Measurements from ENCODE around the gene AP1G2. TPM values are rescaled to one million over a fixed set of nuclear protein-coding genes. Genes with fewer than 3 reads are reported as not detected.
A peak's percentile ranks its signal among the peaks of the same experiment; 100 is the strongest.

The AP1G2 gene
- total and polyA plus RNA-seq, 2 of the 13 experiments (the other 11 are each of a cell fraction or from before 2014, with no cell fraction given): 96.9 to 611 TPM

DNA sequence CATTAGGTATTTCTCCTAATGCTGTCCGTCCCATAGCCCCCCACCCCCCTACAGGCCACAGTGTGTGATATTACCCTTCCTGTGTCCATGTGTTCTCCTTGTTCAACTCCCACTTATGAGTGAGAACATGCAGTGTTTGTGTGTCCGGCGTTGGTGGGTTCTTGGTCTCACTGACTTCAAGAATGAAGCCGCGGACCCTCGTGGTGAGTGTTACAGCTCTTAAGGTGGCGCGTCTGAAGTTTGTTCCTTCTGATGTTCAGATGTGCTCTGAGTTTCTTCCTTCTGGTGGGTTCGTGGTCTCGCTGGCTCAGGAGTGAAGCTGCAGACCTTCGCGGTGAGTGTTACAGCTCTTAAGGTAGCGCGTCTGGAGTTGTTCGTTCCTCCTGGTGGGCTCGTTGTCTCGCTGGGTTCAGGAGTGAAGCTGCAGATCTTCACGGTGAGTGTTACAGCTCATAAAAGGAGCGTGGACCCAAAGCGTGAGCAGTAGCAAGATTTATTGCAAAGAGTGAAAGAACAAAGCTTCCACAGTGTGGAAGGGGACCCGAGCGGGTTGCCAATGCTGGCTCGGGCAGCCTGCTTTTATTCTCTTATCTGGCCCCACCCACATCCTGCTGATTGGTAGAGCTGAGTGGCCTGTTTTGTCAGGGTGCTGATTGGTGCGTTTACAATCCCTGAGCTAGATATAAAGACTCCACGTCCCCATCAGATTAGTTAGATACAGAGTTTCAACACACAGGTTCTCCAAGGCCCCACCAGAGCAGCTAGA lies 16.4 kb upstream of the AP1G2 start (continued):
- TF ChIP-seq, protein P1, sequence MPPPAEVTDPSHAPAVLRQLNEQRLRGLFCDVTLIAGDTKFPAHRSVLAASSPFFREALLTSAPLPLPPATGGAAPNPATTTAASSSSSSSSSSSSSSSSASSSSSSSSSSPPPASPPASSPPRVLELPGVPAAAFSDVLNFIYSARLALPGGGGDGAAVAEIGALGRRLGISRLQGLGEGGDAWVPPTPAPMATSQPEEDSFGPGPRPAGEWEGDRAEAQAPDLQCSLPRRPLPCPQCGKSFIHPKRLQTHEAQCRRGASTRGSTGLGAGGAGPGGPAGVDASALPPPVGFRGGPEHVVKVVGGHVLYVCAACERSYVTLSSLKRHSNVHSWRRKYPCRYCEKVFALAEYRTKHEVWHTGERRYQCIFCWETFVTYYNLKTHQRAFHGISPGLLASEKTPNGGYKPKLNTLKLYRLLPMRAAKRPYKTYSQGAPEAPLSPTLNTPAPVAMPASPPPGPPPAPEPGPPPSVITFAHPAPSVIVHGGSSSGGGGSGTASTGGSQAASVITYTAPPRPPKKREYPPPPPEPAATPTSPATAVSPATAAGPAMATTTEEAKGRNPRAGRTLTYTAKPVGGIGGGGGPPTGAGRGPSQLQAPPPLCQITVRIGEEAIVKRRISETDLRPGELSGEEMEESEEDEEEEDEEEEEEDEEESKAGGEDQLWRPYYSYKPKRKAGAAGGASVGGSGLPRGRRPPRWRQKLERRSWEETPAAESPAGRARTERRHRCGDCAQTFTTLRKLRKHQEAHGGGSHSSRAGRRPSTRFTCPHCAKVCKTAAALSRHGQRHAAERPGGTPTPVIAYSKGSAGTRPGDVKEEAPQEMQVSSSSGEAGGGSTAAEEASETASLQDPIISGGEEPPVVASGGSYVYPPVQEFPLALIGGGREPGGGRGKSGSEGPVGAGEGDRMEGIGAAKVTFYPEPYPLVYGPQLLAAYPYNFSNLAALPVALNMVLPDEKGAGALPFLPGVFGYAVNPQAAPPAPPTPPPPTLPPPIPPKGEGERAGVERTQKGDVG (CRISPR knock-in tag; IDR thresholded peaks at IDR 0.05; ENCODE audit: borderline replicate concordance): peak; percentile 91; the same call in 1 of the 2 replicates
- TF ChIP-seq ZNF460 (CRISPR knock-in tag; IDR thresholded peaks at IDR 0.05; ENCODE audit: borderline replicate concordance): peak; percentile 45; the same call in 1 of the 2 replicates
- TF ChIP-seq ZKSCAN8 (CRISPR knock-in tag; IDR thresholded peaks at IDR 0.05; ENCODE audit: borderline replicate concordance): peak; percentile 95
- 0 out of 2 replicates have a peak, but pooled peaks have one; percentile 57 for TF ChIP-seq KLF9 (CRISPR knock-in tag; IDR thresholded peaks at IDR 0.05; ENCODE audit: low read depth)
- peak; percentile 95; the same call in 1 of the 2 replicates for TF ChIP-seq HOXA9 (CRISPR knock-in tag; IDR thresholded peaks at IDR 0.05; ENCODE audit: borderline replicate concordance)
- TF ChIP-seq, protein P2, sequence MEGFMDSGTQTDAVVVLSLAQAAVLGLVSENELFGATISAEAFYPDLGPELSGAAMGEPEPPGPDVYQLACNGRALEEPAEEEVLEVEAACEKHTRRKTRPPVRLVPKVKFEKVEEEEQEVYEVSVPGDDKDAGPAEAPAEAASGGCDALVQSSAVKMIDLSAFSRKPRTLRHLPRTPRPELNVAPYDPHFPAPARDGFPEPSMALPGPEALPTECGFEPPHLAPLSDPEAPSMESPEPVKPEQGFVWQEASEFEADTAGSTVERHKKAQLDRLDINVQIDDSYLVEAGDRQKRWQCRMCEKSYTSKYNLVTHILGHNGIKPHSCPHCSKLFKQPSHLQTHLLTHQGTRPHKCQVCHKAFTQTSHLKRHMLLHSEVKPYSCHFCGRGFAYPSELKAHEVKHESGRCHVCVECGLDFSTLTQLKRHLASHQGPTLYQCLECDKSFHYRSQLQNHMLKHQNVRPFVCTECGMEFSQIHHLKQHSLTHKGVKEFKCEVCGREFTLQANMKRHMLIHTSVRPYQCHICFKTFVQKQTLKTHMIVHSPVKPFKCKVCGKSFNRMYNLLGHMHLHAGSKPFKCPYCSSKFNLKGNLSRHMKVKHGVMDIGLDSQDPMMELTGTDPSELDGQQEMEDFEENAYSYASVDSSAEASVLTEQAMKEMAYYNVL (CRISPR knock-in tag; IDR thresholded peaks at IDR 0.05; ENCODE audit: borderline replicate concordance): peak; percentile 74
- TF ChIP-seq ZKSCAN1 (IDR thresholded peaks at IDR 0.05; ENCODE audit: low read length): peak; percentile 91
- peak; percentile 89 for TF ChIP-seq NFYB (CRISPR knock-in tag; IDR thresholded peaks at IDR 0.05)
- peak; percentile 75 for TF ChIP-seq FOXA3 (CRISPR knock-in tag; IDR thresholded peaks at IDR 0.05)
- peak; percentile 93; the same call in 1 of the 2 replicates for TF ChIP-seq XBP1 (CRISPR knock-in tag; IDR thresholded peaks at IDR 0.05)
- TF ChIP-seq ZNF468 (CRISPR knock-in tag; IDR thresholded peaks at IDR 0.05): peak; percentile 95; the same call in 1 of the 2 replicates
- TF ChIP-seq JUNB (CRISPR knock-in tag; IDR thresholded peaks at IDR 0.05; ENCODE audit: borderline replicate concordance): peak; percentile 93
- TF ChIP-seq ZEB1 (IDR thresholded peaks at IDR 0.05; ENCODE audit: insufficient replicate concordance, low read depth): peak; percentile 96
- TF ChIP-seq BRD4 (CRISPR knock-in tag; IDR thresholded peaks at IDR 0.05): peak; percentile 82; the same call in 1 of the 2 replicates
- TF ChIP-seq ZFX (CRISPR knock-in tag; IDR thresholded peaks at IDR 0.05; ENCODE audit: low read depth): peak; percentile 51
- TF ChIP-seq SRSF1 (optimal IDR thresholded peaks at IDR 0.05; ENCODE audit: low read depth, low read length): peak; percentile 20
- TF ChIP-seq RNF2 (conservative IDR thresholded peaks at IDR 0.05; ENCODE audit: low read depth): peak; percentile 22; the same call in 1 of the 2 replicates
- TF ChIP-seq, protein P3, sequence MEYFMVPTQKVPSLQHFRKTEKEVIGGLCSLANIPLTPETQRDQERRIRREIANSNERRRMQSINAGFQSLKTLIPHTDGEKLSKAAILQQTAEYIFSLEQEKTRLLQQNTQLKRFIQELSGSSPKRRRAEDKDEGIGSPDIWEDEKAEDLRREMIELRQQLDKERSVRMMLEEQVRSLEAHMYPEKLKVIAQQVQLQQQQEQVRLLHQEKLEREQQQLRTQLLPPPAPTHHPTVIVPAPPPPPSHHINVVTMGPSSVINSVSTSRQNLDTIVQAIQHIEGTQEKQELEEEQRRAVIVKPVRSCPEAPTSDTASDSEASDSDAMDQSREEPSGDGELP (IDR thresholded peaks at IDR 0.05; ENCODE audit: borderline replicate concordance, low read depth): peak; percentile 11; the same call in 1 of the 2 replicates
- peak; percentile 76 for TF ChIP-seq FOXK1 (CRISPR knock-in tag; IDR thresholded peaks at IDR 0.05; ENCODE audit: borderline replicate concordance, low read depth)
- peak; percentile 56; the same call in 1 of the 2 replicates for TF ChIP-seq NONO (IDR thresholded peaks at IDR 0.05)
- TF ChIP-seq NONO (CRISPR knock-in tag; conservative IDR thresholded peaks at IDR 0.05): peak; percentile 95
- peak; percentile 96; the same call in 1 of the 2 replicates for TF ChIP-seq ZNF136 (CRISPR knock-in tag; IDR thresholded peaks at IDR 0.05; ENCODE audit: low read depth)
- TF ChIP-seq NFIB (CRISPR knock-in tag; IDR thresholded peaks at IDR 0.05; ENCODE audit: borderline replicate concordance): peak; percentile 97; the same call in 1 of the 2 replicates
- TF ChIP-seq ZNF83 (CRISPR knock-in tag; IDR thresholded peaks at IDR 0.05; ENCODE audit: borderline replicate concordance): peak; percentile 87
